GM18502 (cell line): ENCODE measurements around the gene TMEM272.
A peak's percentile ranks its signal among the peaks of the same experiment; 100 is the strongest.
"Not testable (repeated sequence)": the region's sequence is repeated elsewhere in the genome, so short reads cannot be mapped to it uniquely, and the experiment has no call there.

ENCODE experiments used
- ATAC-seq: cut with Tn5 transposase; IDR thresholded peaks from one replicate; pipeline ENCODE4 v1.9.1; 2021; ENCODE audit warnings: mild to moderate bottlenecking; ENCODE audit not compliant: unreplicated experiment, poor library complexity

Gene TMEM272

DNA sequence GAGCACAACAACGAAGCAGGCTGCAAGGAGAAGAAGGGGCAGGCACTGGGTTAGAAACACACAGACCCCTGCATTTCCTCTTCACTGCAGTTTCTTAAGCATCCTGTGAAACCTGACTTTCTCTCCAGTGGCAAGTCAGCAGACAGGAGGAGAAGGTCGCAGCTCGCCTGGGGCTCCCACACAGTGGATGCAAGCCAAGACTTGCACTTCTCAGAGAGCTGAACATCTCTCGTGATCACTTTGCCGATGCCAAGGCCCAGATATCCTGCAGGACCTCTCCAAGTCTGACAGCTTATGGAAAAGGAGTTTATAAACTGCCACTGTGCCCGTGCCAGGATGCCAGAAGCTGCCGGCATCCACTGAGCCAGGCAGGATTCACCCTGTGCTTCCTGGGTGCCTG is 18.4 kb downstream of the TMEM272 start:
- ATAC-seq, result no peak

DNA sequence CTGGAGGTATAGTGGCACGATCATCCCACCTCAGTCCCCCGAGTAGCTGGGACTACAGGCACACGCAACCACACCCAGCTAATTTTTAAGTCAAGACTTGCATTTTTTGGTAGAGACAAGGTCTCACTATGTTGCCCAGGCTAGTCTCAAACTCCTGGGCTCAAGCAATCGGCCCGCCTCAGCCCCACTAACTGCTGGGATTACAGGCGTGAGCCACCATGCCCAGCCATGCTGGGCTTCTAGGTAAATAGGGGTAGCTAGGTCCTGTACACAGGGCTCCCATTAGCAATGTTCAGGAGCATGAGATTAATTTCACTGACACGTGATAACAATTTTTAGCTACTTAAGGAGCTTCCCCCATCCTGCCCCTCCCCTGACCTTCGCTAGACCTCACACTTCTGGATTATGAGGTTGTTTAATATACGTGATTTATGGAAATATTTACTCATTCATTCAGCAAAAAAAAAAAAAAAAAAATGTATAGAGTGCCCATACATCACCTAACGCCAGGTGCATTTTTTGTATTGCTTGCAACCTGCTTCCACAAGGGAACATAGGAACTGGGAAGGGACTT is 19.2 kb downstream of the TMEM272 start:
- ATAC-seq, result no peak

DNA sequence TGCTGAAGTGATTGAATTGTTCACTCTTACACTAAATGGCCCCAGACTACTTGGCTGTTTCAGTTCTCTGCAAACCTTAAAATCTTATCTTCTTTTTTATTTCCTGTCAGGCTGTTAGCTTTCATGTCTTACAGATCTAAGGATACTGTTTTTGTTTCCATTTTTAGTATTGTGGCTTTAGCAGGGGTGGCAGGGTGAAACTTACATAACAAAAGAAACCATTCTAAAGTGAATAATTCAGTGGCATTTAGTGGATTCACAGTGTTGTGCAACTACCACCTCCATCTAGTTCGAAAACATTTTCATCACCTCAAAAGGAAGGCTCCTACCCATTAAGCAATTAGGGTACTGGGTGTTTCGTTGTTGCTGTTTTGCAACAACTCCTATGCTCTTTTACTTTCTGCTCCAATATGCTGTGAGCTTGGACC is 19.8 kb downstream of the TMEM272 start:
- peak; percentile 55 for ATAC-seq

DNA sequence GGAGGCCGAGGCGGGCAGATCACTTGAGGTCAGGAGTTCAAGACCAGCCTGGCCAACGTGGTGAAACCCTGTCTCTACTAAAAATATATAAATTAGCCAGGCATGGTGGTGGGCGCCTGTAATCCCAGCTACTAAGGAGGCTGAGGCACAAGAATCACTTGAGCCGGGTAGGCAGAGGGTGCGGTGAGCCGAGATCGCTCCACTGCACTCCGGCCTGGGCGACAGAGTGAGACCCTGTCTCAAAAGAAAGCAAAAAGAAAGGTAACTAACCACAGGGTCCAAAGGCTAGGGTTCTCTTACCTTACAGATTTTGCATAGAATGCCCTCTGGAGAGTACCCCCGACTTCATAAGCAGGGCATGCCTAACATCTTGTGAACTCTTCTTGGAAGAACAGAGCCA is 20.3 kb downstream of the TMEM272 start:
- not testable (repeated sequence) for ATAC-seq

DNA sequence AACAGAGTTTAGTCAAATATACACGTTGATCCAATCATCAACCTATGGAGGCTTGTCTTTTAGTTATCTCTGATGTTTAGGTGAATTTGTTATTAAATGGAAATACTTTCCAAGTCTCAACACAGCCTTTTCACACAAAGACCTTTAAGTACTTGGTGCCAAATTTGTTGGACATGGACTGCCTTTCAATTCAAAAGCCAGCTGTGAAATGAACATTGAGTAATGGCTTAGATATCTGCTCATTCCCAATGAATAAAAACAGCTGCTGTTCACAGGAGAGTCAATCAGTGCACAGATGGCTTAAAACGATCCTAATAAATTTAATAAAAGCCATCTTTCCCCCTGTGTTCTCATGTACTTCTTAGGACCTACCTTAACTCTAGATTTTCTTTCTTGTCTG is 21.1 kb downstream of the TMEM272 start:
- ATAC-seq, result no peak

DNA sequence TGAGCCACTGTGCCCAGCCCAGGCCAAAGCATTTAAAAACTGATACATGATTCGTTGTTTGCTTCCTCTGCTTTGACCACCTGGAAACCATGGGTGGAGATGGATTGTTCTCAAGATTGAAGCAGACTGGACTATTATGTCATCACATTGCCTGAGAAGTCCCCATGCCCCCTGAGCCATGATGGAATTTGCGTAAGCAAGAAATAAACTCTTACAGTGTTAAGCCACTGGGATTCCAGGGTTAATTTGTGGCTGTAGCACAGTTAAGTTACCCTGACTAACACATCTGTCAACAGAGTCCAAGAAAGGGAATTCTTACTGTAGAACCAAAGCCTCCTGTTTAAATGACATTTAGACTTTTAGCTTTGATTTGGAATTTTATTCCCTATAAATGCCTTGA is 21.6 kb downstream of the TMEM272 start:
- ATAC-seq, result no peak

DNA sequence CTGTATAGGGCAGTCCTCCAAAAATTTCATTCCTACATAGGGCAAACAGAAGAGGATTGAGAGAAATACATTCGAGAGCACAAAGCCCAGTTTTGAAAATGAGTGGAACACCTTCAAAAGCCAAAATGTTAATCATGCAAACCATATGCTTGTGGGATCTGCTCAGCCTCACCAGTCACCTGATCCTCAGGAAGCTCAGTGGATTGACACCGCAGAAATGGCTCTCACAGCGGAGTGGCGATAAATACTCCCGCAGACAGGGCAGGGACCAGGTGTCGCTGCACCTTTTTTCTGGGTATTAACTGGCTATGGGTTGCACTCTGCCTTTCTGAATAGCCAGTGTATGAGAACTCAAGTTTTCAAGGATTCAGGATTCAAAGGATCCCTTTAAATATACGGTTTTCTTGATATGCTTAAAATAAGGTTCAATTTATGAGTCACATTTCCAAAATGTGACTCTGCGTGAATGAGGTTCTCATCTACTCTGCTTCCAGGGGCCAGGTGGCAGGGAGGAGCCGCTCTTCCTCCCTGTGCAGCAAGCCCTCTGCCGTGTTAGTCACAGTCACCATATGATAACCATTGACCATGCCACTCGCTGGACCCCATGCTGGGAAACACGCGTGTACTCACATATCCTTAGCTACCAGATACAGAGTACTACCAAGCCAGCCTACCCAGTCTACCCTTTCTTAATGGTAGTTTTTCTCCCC is 22.7 kb downstream of the TMEM272 start:
- no peak for ATAC-seq

DNA sequence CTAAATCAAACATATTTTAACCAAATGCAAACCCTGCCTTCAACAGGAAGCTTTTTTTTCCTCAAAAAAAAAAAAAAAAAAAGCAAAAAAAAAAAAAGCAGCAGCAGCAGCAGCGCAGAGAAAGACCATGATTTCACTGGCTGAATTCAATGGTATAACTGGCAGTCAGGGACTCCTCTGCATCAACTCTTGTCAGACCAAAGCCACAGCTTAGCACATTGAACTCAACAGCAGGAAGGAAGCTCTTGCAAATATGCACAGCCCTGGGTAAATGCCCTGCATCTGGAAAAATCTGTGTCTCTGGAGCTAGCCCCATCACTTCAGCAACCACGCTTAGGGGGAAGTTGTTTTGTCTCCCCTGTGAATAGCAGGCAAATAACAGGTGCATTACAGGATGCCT is 23.4 kb downstream of the TMEM272 start:
- ATAC-seq, result no peak

DNA sequence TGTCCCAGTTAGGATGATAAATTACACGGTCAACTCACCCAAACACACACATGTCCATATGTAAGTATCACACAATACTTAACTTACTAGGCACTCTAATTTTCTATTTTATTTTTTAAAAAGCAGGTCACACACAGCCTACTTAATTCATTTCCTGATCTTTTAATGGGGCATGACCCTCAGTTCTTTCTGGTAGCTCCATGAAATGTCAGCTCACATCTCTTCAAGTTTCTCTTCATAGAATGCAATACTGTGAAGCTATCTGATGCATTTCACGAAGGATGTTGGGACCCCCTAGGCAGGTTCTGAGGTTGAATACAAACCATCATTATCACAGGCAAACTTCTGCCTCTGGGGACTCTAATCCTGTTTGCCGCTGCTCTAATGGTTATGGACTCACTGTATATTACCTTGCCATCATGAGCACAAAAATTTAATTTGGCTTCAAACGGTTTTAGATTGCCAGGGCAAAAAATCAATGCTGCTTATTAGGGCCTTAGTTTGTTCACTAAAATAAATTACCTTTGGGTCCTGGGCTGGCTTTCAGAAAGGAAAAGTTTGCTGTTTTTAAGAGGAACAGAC is 24.9 kb downstream of the TMEM272 start:
- ATAC-seq, result no peak

DNA sequence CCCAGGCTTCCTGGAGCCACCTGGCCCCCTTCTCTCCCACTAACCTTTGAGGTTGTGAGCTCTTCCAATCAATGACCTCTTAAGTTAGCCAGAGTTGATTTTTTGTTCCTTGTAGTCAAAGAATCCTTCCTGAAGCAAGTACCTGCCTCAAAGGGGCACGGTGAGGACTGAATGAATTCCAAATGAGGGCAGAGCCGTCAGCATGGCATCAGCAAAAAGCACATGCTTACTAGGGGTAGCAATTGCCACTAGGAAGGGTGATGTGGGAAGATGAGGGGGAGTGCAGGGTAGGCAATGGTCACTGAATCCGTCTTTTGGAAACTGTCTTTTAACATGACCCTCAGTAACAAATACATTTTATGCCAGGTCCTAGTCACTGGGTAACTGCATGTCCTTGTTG is 25.4 kb downstream of the TMEM272 start:
- no peak for ATAC-seq

DNA sequence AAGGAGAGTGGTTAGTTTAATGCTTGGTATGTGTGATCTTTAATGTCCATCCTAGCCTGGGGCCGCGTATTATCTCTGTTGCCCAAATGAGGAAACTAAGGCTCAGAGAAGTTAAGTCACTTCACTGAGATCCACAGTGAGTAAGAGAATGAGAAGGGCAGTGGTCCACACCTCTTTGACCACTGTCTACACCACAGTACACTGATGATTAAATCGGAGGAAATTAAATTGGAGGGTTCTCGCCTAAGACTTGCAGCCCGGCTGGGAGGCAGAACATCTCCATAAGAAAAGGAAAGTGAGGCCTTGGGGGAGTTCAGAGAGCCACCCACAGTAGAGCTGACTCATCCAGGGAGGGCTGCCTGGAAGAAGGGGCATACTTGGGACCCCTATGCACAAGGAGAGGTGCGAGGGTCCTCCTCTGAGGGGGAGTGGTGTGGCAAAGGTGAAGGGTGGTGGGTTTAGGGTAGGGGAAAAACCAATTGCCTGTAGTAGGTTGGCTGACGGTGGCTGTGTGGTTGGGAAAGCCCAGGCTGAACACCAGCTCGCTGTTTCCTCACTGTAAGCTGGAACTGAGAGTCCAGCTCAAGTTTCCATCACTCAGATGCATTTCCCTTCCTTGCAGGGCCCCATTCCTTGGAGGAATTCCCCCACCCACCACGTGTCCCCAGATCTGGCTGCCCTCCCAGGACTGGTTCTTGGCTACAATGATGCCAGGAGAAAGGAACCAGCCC is 26.0 kb downstream of the TMEM272 start:
- peak; percentile 54 for ATAC-seq

DNA sequence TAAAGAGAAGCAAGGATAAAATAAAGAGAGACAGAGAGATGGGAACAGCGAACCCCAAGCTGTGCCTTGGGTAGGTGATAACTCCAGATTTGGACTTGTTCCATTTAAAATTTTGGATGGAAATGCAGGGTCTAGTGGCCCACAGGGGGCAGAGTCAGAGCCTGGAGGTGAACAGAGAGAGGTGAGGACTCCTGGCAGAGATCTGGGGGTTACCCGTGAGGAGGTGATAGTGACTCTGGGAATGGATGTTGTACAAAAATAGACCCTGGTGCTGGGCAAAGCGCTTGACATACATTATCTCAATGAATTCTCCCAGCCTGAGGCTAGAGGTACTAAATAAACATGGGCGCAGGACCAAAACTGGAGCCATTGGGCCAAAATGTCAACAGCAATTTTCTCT is 26.7 kb downstream of the TMEM272 start:
- ATAC-seq, result no peak

DNA sequence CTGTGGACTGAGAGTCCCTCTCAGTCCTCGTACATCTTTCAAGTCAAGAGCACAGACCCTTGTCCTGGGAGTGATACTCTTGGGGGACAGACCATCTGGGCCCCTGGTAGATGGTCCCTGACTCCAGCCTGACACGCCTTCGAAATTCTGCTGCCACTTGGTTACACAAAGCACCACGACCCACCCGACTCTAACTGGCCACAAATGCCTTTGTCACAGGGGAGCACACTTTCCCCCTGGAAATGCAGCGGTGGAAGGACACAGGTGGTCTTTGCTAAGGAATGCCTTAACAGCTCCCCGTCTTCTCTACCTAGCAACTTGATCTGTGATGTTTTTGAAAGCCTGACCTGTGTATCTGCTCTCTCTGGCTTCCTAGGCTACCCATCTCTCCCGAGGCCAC is 27.3 kb downstream of the TMEM272 start:
- ATAC-seq, result no peak

DNA sequence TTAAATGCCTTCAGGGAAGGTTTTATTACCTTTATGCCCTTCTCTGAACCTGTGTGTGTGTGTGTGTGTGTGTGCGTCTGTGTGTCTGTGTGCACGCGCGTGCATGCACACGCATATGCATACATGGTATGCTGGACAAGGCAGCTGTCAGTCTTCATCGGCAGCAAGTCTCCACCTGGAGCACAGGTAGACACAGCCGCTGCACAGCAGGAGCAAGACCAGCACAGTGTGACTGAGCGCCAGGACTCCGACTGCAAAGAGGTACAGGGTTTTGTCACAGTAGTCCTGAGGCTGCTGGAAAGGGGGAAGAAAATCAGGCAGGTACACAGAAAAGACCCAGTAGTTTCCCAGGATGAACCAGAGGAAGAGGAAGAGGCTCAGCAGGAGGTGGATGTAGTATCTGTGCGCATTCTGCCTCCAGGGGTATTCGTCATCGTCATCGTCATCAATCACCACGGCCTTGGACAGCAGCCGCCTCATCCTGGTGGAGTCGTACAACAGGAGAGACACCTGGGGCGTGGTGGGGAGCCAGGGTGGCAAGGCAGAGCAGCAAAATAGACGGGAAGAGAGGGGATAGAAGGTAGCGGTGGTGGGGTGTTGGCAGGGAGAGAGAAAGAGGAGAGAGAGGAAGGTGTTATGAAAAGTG is 28.2 kb downstream of the TMEM272 start:
- no peak for ATAC-seq

DNA sequence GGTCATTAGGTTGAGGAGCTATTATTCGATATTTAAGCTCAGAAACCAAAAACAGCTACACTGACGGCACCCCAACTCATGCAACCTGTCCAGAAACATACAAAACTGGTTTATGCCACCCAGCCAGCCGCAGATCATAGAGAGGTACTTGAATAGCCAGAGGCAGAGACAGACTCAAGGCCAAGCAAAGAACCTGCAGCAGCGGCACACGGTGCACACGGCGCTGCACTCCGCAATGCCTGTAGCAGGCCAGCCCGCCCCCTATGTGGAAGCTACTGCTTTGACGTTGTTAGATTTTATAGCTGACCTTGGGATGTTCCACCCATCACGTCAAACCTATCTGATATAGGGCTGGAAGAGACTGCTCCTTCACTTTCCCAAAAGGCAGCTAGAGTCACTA is 29.1 kb downstream of the TMEM272 start:
- no peak for ATAC-seq

DNA sequence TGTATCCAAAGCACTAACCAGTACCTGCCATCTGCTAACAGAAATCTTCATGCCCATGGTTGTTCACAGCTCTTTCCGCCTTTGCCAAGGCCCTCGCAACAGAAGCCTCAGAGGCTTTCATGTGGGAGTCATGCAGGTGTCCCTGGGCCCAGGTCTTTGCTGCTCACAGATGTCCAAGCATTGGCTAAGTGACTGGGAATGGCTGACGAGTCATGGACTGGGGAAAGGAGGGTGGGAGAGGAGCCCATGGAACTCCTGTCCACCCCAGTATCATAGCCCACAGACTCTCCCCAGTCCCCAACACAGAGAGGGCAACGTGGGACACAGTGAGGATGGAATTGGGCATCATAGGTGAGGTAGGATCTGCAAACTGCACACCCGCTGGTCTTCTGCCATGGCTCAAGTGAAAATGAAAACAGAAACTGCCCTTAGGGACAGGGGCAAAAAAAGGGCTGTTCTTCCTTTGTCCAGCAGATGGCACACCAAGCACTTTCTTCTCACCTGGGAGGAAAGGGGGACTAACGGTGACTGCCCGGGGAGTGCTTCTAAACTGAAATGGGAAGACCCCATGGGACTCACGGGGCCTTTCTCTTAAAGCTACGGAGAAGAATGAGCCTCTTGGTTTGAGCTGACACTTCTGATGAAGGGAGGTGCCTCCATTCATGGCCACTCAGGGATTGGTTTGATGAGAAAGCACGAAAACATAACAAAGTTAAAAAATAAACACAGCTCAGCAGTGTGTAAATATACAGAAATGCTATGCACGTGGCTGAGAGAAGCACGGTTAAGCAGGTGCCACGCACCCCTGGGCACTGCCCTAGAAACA is 29.9 kb downstream of the TMEM272 start:
- ATAC-seq, result peak; percentile 77

DNA sequence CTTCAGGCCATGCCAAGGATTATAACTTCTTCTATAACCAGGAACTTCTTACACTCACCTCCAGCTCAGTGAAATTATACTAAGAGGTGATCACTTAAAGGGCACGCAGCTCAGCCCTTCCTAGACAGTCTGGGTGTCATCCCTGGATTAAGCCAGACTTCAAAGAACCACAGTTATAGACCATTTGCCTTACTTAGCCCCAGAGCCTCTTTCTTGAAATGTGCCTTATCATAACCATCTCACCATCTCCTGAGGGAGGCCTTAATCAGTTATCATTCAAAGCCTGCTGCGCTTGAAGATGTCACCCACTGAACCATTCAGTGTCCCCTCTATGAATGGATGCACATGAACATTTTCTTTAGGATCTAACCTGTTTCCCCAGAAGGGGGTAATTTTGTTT is 30.9 kb downstream of the TMEM272 start:
- no peak for ATAC-seq

DNA sequence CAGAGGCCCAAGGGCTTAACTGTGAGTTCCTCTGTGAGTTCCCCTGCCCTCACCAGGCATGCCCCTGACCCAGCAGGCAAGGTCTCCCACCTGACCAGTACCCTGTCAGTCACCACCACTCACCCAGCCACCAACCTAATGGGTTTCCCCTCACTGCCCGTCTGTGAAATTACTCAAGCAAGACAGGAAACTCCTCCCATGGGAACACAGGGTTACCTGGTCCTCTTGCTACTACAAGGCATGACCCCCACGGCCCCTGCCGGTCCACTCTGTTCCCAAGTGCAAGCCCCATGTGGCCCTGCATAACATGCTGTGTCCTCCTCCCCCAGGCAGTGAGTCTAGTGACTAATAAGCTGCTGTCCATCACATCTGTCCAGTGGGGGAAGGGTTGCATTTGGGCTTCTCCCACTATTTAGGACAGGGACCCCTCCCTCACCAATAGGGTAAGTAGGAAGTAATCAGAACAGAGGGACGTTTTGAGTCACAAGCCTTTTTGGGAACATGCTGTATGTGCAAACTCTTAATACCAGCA is 33.0 kb downstream of the TMEM272 start:
- ATAC-seq, result no peak

DNA sequence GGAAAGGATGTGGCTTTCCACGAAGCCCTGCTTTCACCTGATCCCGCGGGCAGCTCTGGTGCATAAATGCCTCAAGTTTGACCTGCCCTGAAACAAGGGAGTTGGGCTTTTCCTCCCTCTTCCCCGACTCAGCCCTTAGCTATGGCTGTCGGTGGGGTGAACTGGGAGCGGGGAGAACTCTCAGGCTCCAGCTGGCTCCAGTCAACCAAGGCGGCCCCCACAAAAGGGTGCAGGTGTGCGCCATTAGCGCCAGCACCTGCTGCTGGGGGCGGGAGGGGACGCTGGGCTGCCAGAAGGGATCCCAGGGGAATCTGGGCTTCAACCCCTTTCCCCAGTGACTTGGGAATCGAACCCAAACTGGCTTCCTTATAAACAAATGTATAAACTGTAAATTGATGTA is 33.9 kb downstream of the TMEM272 start:
- ATAC-seq, result no peak

DNA sequence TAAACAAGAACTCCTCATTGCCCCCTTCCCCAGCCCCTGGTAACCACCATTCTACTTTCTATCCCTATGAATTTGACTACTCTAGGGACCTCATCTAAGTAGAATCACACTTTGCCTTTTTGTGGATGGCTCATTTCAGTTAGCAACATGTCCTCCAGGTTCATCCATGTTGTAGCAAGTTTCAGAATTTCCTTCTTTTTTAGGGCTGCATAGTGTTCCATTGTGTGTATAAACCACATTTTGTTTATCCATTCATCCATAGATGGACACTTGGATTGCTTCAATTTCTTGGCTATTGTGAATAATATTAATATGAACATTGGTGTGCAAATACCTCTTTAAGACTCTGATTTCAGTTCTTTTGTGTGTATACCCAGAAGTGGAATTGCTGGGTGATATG is 36.2 kb downstream of the TMEM272 start:
- no peak for ATAC-seq
